H1 (cell line): ENCODE data around the gene TAF11L4. TPM values are rescaled to one million over a fixed set of nuclear protein-coding genes. Genes with fewer than 3 reads are reported as not detected.

Source experiments
- CTCF ChIA-PET: fragments of 300-600 bp; sonication (Branson Sonifier 250); formaldehyde crosslinking; loops from one replicate; lab custom pipeline; 2021; ENCODE audit not compliant: partially characterized antibody; lab: Charles Lee
- POLR2A ChIA-PET: fragments of 300-600 bp; sonication (Branson Sonifier 250); formaldehyde crosslinking; loops from one replicate; lab custom pipeline; 2021; ENCODE audit warnings: inconsistent platforms; ENCODE audit not compliant: partially characterized antibody; lab: Charles Lee
- DNase-seq, 2 experiments: peaks; one replicate each; pipeline versions ENCODE4 v3.0.0 to v3.0.0-alpha.2; 2010 to 2022; ENCODE audit warnings: low spot score in 2 of 2, low read depth in 1 of 2, mixed read lengths in 1 of 2
- FAIRE-seq: peaks from 2 replicates; lab custom pipeline; 2011; peaks lifted over from hg19 to GRCh38; lab: Jason Lieb, UNC
- H2AFZ ChIP-seq: 2 replicates; pipeline ENCODE4 v1.8.1; 2012; ENCODE audit warnings: low read length, inconsistent platforms
- H2AK5ac ChIP-seq: 2 replicates; pipeline ENCODE4 v1.6.1; 2013; ENCODE audit warnings: low read depth, low read length
- H2BK120ac ChIP-seq: replicated peaks from 2 replicates; pipeline ENCODE3; 2013; ENCODE audit warnings: low read depth, low read length, inconsistent platforms
- H2BK12ac ChIP-seq: 2 replicates; pipeline ENCODE4 v1.6.1; 2013; ENCODE audit warnings: low read depth, low read length
- H2BK15ac ChIP-seq: 2 replicates; pipeline ENCODE4 v1.6.1; 2013; ENCODE audit warnings: low read length
- H2BK20ac ChIP-seq: 2 replicates; pipeline ENCODE4 v1.6.1; 2013; ENCODE audit warnings: low read length
- H2BK5ac ChIP-seq: 2 replicates; pipeline ENCODE4 v1.6.1; 2013; ENCODE audit warnings: low read depth, low read length
- H3K14ac ChIP-seq: 2 replicates; pipeline ENCODE4 v1.6.1; 2013; ENCODE audit warnings: inconsistent platforms; ENCODE audit not compliant: insufficient read length
- H3K18ac ChIP-seq: 2 replicates; pipeline ENCODE4 v1.6.1; 2013; ENCODE audit warnings: low read length; ENCODE audit errors: extremely low read depth
- H3K23ac ChIP-seq: 2 replicates; pipeline ENCODE4 v1.6.1; 2013; ENCODE audit warnings: inconsistent platforms; ENCODE audit not compliant: insufficient read length
- H3K23me2 ChIP-seq: 2 replicates; pipeline ENCODE4 v1.6.1; 2013; ENCODE audit warnings: low read depth, low read length
- H3K27ac ChIP-seq: 2 replicates; pipeline ENCODE4 v1.6.1; 2011; ENCODE audit warnings: low read depth, low read length, inconsistent platforms
- H3K27me3 ChIP-seq, 4 experiments: replicated peaks in 1 of 4; 1 replicate in 1 of 4; 2 replicates in 3 of 4; pipeline versions ENCODE4 v1.6.1 to v1.8.1; 2011 to 2013; ENCODE audit warnings: low read length in 3 of 4, mild to moderate bottlenecking in 3 of 4, inconsistent platforms in 2 of 4, mixed read lengths in 2 of 4, moderate library complexity in 1 of 4; ENCODE audit not compliant: control insufficient read depth in 3 of 4, insufficient read depth in 3 of 4; ENCODE audit errors: extremely low read depth in 1 of 4
- H3K36me3 ChIP-seq, 4 experiments: 2 replicates each; pipeline versions ENCODE4 v1.6.1 to v1.8.1; 2011 to 2013; ENCODE audit warnings: mild to moderate bottlenecking in 4 of 4, low read length in 3 of 4, moderate library complexity in 2 of 4, control low read depth in 1 of 4, inconsistent platforms in 1 of 4; ENCODE audit not compliant: insufficient read depth in 4 of 4, control insufficient read depth in 2 of 4
- H3K4ac ChIP-seq: replicated peaks from 2 replicates; pipeline ENCODE3; 2013; ENCODE audit warnings: low read length, low read depth, mixed read lengths, inconsistent platforms; ENCODE audit not compliant: insufficient read length
- H3K4me1 ChIP-seq, 4 experiments: replicated peaks in 1 of 4; 1 replicate in 1 of 4; 2 replicates in 3 of 4; pipeline versions ENCODE4 v1.6.1 to v1.8.1; 2011 to 2013; ENCODE audit warnings: low read length in 3 of 4, inconsistent platforms in 2 of 4, mixed read lengths in 1 of 4; ENCODE audit not compliant: insufficient read depth in 4 of 4, control insufficient read depth in 3 of 4
- H3K4me2 ChIP-seq, 2 experiments: 2 replicates each; pipeline versions ENCODE4 v1.6.1 to v1.8.1; 2011 to 2013; ENCODE audit warnings: low read depth in 2 of 2, low read length in 2 of 2, control low read depth in 1 of 2, inconsistent platforms in 1 of 2, mild to moderate bottlenecking in 1 of 2; ENCODE audit not compliant: insufficient read depth in 1 of 2
- H3K4me3 ChIP-seq, 4 experiments: fragments of 200-600, 300-600 bp in 1 of 4; sonication (generic), shearing (Covaris generic), sonication (Bioruptor Twin) in 1 of 4; 2 replicates each; pipeline versions ENCODE4 v1.5.1 to v1.8.1; 2011 to 2016; ENCODE audit warnings: low read length in 4 of 4, low read depth in 3 of 4, control low read depth in 2 of 4, inconsistent platforms in 2 of 4, mild to moderate bottlenecking in 2 of 4, mixed read lengths in 1 of 4, moderate library complexity in 1 of 4; ENCODE audit not compliant: insufficient read depth in 2 of 4; ENCODE audit errors: extremely low read depth in 1 of 4
- H3K56ac ChIP-seq: replicated peaks from 2 replicates; pipeline ENCODE3; 2013; ENCODE audit warnings: low read depth, mild to moderate bottlenecking, mixed read lengths, low read length, inconsistent platforms; ENCODE audit not compliant: insufficient read length
- H3K79me1 ChIP-seq: 2 replicates; pipeline ENCODE4 v1.6.1; 2013; ENCODE audit warnings: low read depth, low read length, control low read depth
- H3K79me2 ChIP-seq, 2 experiments: 2 replicates each; pipeline versions ENCODE4 v1.6.1 to v1.8.1; 2012 to 2013; ENCODE audit warnings: low read length in 2 of 2, mild to moderate bottlenecking in 2 of 2, inconsistent platforms in 1 of 2; ENCODE audit not compliant: insufficient read depth in 2 of 2, control insufficient read depth in 1 of 2
- H3K9ac ChIP-seq, 4 experiments: replicated peaks in 1 of 4; 1 replicate in 1 of 4; 2 replicates in 3 of 4; pipeline versions ENCODE4 v1.6.1 to v1.8.1; 2011 to 2013; ENCODE audit warnings: low read depth in 3 of 4, low read length in 3 of 4, control low read depth in 2 of 4, mild to moderate bottlenecking in 2 of 4, moderate library complexity in 2 of 4, inconsistent platforms in 1 of 4; ENCODE audit errors: extremely low read depth in 1 of 4
- H3K9me3 ChIP-seq, 2 experiments: 2 replicates each; pipeline versions ENCODE4 v1.6.1 to v1.8.1; 2012 to 2013; ENCODE audit warnings: mild to moderate bottlenecking in 2 of 2, moderate library complexity in 2 of 2, control low read depth in 1 of 2, inconsistent platforms in 1 of 2, low read depth in 1 of 2, low read length in 1 of 2, mixed read lengths in 1 of 2; ENCODE audit not compliant: insufficient read depth in 2 of 2
- H4K20me1 ChIP-seq, 2 experiments: replicated peaks in 1 of 2; 2 replicates each; pipeline versions ENCODE3 to v1.8.1; 2011 to 2013; ENCODE audit warnings: inconsistent platforms in 2 of 2, low read length in 2 of 2, mild to moderate bottlenecking in 1 of 2; ENCODE audit not compliant: insufficient read depth in 2 of 2, control insufficient read depth in 1 of 2
- H4K5ac ChIP-seq: 2 replicates; pipeline ENCODE4 v1.6.1; 2013; ENCODE audit warnings: low read length, low read depth, mixed read lengths, inconsistent platforms; ENCODE audit not compliant: insufficient read length
- H4K8ac ChIP-seq: 2 replicates; pipeline ENCODE4 v1.8.0; 2013; ENCODE audit warnings: mild to moderate bottlenecking, moderate library complexity, low read length, inconsistent platforms; ENCODE audit not compliant: insufficient read depth; ENCODE audit errors: extremely low read depth
- H4K91ac ChIP-seq: replicated peaks from 2 replicates; pipeline ENCODE3; 2013; ENCODE audit warnings: low read length, mixed read lengths, inconsistent platforms; ENCODE audit not compliant: insufficient read length
- BACH1 ChIP-seq: IDR thresholded peaks from 2 replicates; pipeline ENCODE4 v1.6.1; 2012; ENCODE audit warnings: low read length, improper control_type of control experiment
- BRCA1 ChIP-seq: IDR thresholded peaks from 2 replicates; pipeline ENCODE4 v1.6.1; 2012; ENCODE audit warnings: low read depth, low read length, improper control_type of control experiment
- CHD1 ChIP-seq: IDR thresholded peaks from 2 replicates; pipeline ENCODE4 v1.6.1; 2012; ENCODE audit warnings: low read depth, low read length, improper control_type of control experiment
- CREB1 ChIP-seq: IDR thresholded peaks from 2 replicates; pipeline ENCODE4 v1.6.1; 2012; ENCODE audit warnings: inconsistent platforms
- EP300 ChIP-seq, 2 experiments: IDR thresholded peaks; 1 replicate in 1 of 2; 2 replicates in 1 of 2; pipeline ENCODE4 v1.6.1; 2011 to 2012; ENCODE audit warnings: low read depth in 2 of 2, low read length in 2 of 2, mild to moderate bottlenecking in 2 of 2, borderline replicate concordance in 1 of 2, inconsistent platforms in 1 of 2, moderate library complexity in 1 of 2
- HDAC2 ChIP-seq, 2 experiments: fragments of 300-600 bp in 1 of 2; sonication (generic) in 1 of 2; IDR thresholded peaks; 2 replicates each; pipeline ENCODE4 v1.6.1; 2011 to 2012; ENCODE audit warnings: low read depth in 2 of 2, low read length in 2 of 2, mild to moderate bottlenecking in 2 of 2, moderate library complexity in 2 of 2, borderline replicate concordance in 1 of 2, inconsistent platforms in 1 of 2
- JUN ChIP-seq: IDR thresholded peaks from 2 replicates; pipeline ENCODE4 v1.6.1; 2011; ENCODE audit warnings: low read depth, mild to moderate bottlenecking, improper control_type of control experiment, low read length
- PHF8 ChIP-seq: fragments of 200-600 bp; sonication (generic); conservative IDR thresholded peaks from 2 replicates; pipeline ENCODE4 v1.7.1; 2012; ENCODE audit warnings: low read depth, mild to moderate bottlenecking, inconsistent platforms, low read length, moderate library complexity
- RAD21 ChIP-seq, 2 experiments: IDR thresholded peaks in 1 of 2; conservative IDR thresholded peaks in 1 of 2; 2 replicates each; pipeline ENCODE4 v1.6.1; 2011; ENCODE audit warnings: low read depth in 2 of 2, low read length in 2 of 2, improper control_type of control experiment in 1 of 2, inconsistent platforms in 1 of 2, mild to moderate bottlenecking in 1 of 2, moderate library complexity in 1 of 2
- SIN3A ChIP-seq, 2 experiments: IDR thresholded peaks in 1 of 2; conservative IDR thresholded peaks in 1 of 2; 2 replicates each; pipeline ENCODE4 v1.6.1; 2011 to 2012; ENCODE audit warnings: low read length in 2 of 2, improper control_type of control experiment in 1 of 2, low read depth in 1 of 2, mild to moderate bottlenecking in 1 of 2
- SP2 ChIP-seq: IDR thresholded peaks from 2 replicates; pipeline ENCODE4 v1.6.1; 2012; ENCODE audit warnings: mild to moderate bottlenecking, low read length, inconsistent platforms
- SRF ChIP-seq: IDR thresholded peaks from 2 replicates; pipeline ENCODE4 v1.6.1; 2011; ENCODE audit warnings: mild to moderate bottlenecking, low read depth, low read length, moderate library complexity
- TCF12 ChIP-seq: IDR thresholded peaks from 2 replicates; pipeline ENCODE4 v1.6.1; 2011; ENCODE audit warnings: low read depth, mild to moderate bottlenecking, low read length
- WGBS, 2 experiments: shearing (Covaris generic) in 1 of 2; methylation state at CpG; one replicate each; pipeline versions ENCODE4 v1.1.6 to v1.1.7; 2013 to 2015; ENCODE audit warnings: low lambda C conversion rate in 2 of 2, mixed read lengths in 2 of 2, inconsistent platforms in 1 of 2, low coverage in 1 of 2, missing lambda C conversion rate in 1 of 2; ENCODE audit not compliant: insufficient replicate concordance in 2 of 2, insufficient coverage in 1 of 2, insufficient read length in 1 of 2; ENCODE audit errors: extremely low coverage in 1 of 2, missing lambda C conversion rate in 1 of 2; 5-methylcytosine and 5-hydroxymethylcytosine counted together
- polyA plus RNA-seq, 7 experiments: library from polyadenylated mRNA; depleted of rRNA in 3 of 7; stranded (reverse) in 5 of 7; unstranded in 2 of 7; fragments of >200 nt in 5 of 7; fragments of 200-250 nt in 2 of 7; gene quantifications; 1 replicate in 5 of 7; 2 replicates in 1 of 7; 4 replicates in 1 of 7; pipeline versions ENCODE4 v1.2.1 to v1.2.3, GENCODE V29; 2011 to 2013; ENCODE audit warnings: missing spikeins in 2 of 7, mixed read lengths in 2 of 7
- total RNA-seq: library from RNA; stranded (reverse); fragmentation: NEBNext Ultra II Directional; extraction: Animal tissue kit (Norgen Biotek cat#: 25700); gene quantifications from 2 replicates; pipeline ENCODE4 v1.2.1, GENCODE V29; 2021
- TF ChIP-seq, protein P1 (sequence below): IDR thresholded peaks from 2 replicates; pipeline ENCODE4 v1.6.1; 2012; ENCODE audit warnings: inconsistent platforms

The TAF11L4 gene
- total and polyA plus RNA-seq, 2 of the 8 experiments (the other 6 are each of a cell fraction or from before 2014, with no cell fraction given): not detected

DNA sequence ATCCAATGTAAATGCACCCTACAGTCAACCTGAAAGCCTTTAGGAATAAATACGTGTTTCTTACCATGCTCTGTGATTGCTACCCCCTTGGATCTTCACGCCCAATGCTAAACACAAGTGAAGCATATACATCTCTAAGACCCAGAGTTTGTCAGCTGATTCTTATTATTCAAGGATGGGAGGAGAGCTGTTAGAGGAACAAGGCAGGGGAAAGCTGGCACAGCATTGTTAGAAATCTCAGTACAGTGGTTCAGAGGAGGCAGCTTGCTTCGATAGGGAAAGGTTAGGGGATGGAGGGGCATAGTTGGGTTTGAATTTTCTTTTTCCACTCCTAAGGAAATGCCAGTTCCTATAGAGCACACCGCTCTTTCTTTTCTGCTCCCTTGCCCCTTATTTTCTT is 40.2 kb upstream of the TAF11L4 start:
- Histone ChIP-seq H2BK20ac (no peak overlapping the region), H3K9me3 (no peaks in the 10 kb centered on the region), H4K5ac (no peak overlapping the region), H2BK12ac (no peak overlapping the region), H2AK5ac (no peak overlapping the region), H2AFZ (peak overlapping the region; percentile 55), H3K27ac (no peak overlapping the region), H3K18ac (no peak overlapping the region), H3K4me2 (no peak overlapping the region), H3K9ac (no peak overlapping the region), H3K4me3 (no peak overlapping the region), H4K8ac (no peak overlapping the region), H3K4ac (no peak overlapping the region), H3K36me3 (no peaks in the 10 kb centered on the region), H3K79me1 (no peaks in the 10 kb centered on the region), H2BK5ac (no peak overlapping the region), H3K79me2 (no peaks in the 10 kb centered on the region), H3K23ac (no peak overlapping the region), H4K91ac (no peak overlapping the region), H3K23me2 (no peaks in the 10 kb centered on the region), H4K20me1 (no peaks in the 10 kb centered on the region), H3K56ac (no peak overlapping the region), H2BK120ac (no peak overlapping the region), H2BK15ac (no peak overlapping the region), H3K14ac (no peak overlapping the region), H3K4me1 (no peaks in the 10 kb centered on the region), H3K27me3 (no peaks in the 10 kb centered on the region)
- WGBS, 2 experiments: 79% methylated on average over 4 of the region's 4 CpGs; no CpG with 5 or more reads in 1 of the 2 experiments
- DNase-seq: no peak
- FAIRE-seq: no peak
- POLR2A ChIA-PET: no interaction called here
- CTCF ChIA-PET: interaction anchor here (0.6 kb wide), 2 partner anchors 265 to 630 kb away, joined by 3 read pairs; no protein-coding TSS in a partner anchor
- TF ChIP-seq CHD1 (no peak), JUN (no peak), TCF12 (no peak), HDAC2 (IDR thresholded peaks at IDR 0.05; ENCODE audit: borderline replicate concordance in 1 of 2, low read depth in 2 of 2, low read length in 2 of 2) (no peak), PHF8 (no peak), EP300 (IDR thresholded peaks at IDR 0.05; ENCODE audit: borderline replicate concordance in 1 of 2, low read depth in 2 of 2, low read length in 2 of 2) (no peak), BRCA1 (no peak), SP2 (no peak), BACH1 (no peak), SIN3A (conservative IDR thresholded peaks at IDR 0.05 in 1 of 2, IDR thresholded peaks at IDR 0.05 in 1 of 2; ENCODE audit: low read depth in 1 of 2, low read length in 2 of 2) (no peak), RAD21 (IDR thresholded peaks at IDR 0.05 in 1 of 2, conservative IDR thresholded peaks at IDR 0.05 in 1 of 2; ENCODE audit: low read depth in 2 of 2, low read length in 2 of 2) (no peak), CREB1 (no peak), SRF (no peak)
- TF ChIP-seq, protein P1, sequence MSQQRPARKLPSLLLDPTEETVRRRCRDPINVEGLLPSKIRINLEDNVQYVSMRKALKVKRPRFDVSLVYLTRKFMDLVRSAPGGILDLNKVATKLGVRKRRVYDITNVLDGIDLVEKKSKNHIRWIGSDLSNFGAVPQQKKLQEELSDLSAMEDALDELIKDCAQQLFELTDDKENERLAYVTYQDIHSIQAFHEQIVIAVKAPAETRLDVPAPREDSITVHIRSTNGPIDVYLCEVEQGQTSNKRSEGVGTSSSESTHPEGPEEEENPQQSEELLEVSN: no peak
